Body of pancreas (tissue), 4 donors: ENCODE measurements around the gene SPRED2. TPM values are rescaled to one million over a fixed set of nuclear protein-coding genes. Genes with fewer than 3 reads are reported as not detected.
"Not testable (repeated sequence)": the region's sequence is repeated elsewhere in the genome, so short reads cannot be mapped to it uniquely, and the experiment has no call there.

Source experiments
- ATAC-seq: fragments of 150-250 bp; one replicate; pipeline ENCODE4 v1.9.1; 2016
- DNase-seq, 4 donors: peaks; one replicate each; pipeline ENCODE4 v3.0.0-alpha.2; 2019
- H3K27ac ChIP-seq, 4 donors: fragments of 200-600 bp; sonication (generic); 1 replicate in 3 of 4; 2 replicates in 1 of 4; pipeline versions ENCODE4 v1.5.1 to v1.6.1; 2016 to 2019; ENCODE audit warnings: mild to moderate bottlenecking in 1 of 4, mixed read lengths in 1 of 4, moderate library complexity in 1 of 4
- H3K27me3 ChIP-seq, 2 donors: fragments of 200-600 bp; sonication (generic); one replicate each; pipeline ENCODE4 v1.6.0; 2016; ENCODE audit warnings: mild to moderate bottlenecking in 1 of 2
- H3K36me3 ChIP-seq, 2 donors: fragments of 200-600 bp; sonication (generic); replicated peaks in 1 of 2; 2 replicates each; pipeline ENCODE4 v1.5.1; 2016; ENCODE audit warnings: low read depth in 2 of 2; ENCODE audit not compliant: insufficient read depth in 1 of 2
- H3K4me1 ChIP-seq: fragments of 200-600 bp; sonication (generic); one replicate; pipeline ENCODE4 v1.6.0; 2016
- H3K4me3 ChIP-seq, 2 donors: fragments of 200-600 bp; sonication (generic); 1 replicate in 1 of 2; 2 replicates in 1 of 2; pipeline ENCODE4 v1.5.1; 2016 to 2019
- H3K9me3 ChIP-seq, 3 donors: fragments of 200-600 bp; sonication (generic); 1 replicate in 2 of 3; 2 replicates in 1 of 3; pipeline ENCODE4 v1.5.1; 2016
- CTCF ChIP-seq, 7 experiments: fragments of 450-650 bp in 4 of 7; fragments of 200-600 bp in 3 of 7; sonication (generic) in 3 of 7; IDR thresholded peaks; one replicate each; pipeline ENCODE4 v1.5.1; 2016 to 2019; ENCODE audit warnings: antibody characterized with exemption in 7 of 7
- POLR2A ChIP-seq, 3 donors: fragments of 450-650 bp; IDR thresholded peaks; one replicate each; pipeline ENCODE4 v1.6.1; 2016; ENCODE audit warnings: antibody characterized with exemption in 3 of 3, mild to moderate bottlenecking in 2 of 3
- WGBS, 2 donors: methylation state at CpG; one replicate each; pipeline ENCODE4 v1.1.5; 2017; 5-methylcytosine and 5-hydroxymethylcytosine counted together
- intact Hi-C: fragments of 100-400 bp; cut with DNase I; formaldehyde crosslinking; loops from one replicate; pipeline ENCODE4 v1.15.1; 2023
- total RNA-seq, 2 donors: library from RNA; depleted of rRNA; stranded (reverse); fragments of >200 nt; gene quantifications; one replicate each; pipeline ENCODE4 v1.1.0, GENCODE V29; 2016

SPRED2 gene
- total RNA-seq, 2 donors from 2014 or later: 16.1 to 16.2 TPM

GRCh38 chr2:65343386-65343785 is 89.0 kb downstream of the SPRED2 start:
- no peaks in the 10 kb centered on the region for H3K4me1 ChIP-seq
- TF ChIP-seq CTCF (IDR thresholded peaks at IDR 0.05) (no peak), POLR2A (IDR thresholded peaks at IDR 0.05) (no peak)
- no peaks in the 10 kb centered on the region for H3K9me3 ChIP-seq
- H3K4me3 ChIP-seq: no peak overlapping the region
- no peaks in the 10 kb centered on the region for H3K27me3 ChIP-seq
- no peaks in the 10 kb centered on the region for H3K36me3 ChIP-seq
- no peak overlapping the region for H3K27ac ChIP-seq
- ATAC-seq (no peak), DNase-seq (no peak)
- intact Hi-C loops: no loop called here

GRCh38 chr2:65340898-65341681 is 91.3 kb downstream of the SPRED2 start:
- DNase-seq (no peak), ATAC-seq (no peak)
- no peak for TF ChIP-seq POLR2A (IDR thresholded peaks at IDR 0.05)
- no peak for TF ChIP-seq CTCF (IDR thresholded peaks at IDR 0.05)
- intact Hi-C loops: no loop called here
- Histone ChIP-seq H3K36me3 (no peaks in the 10 kb centered on the region), H3K9me3 (no peaks in the 10 kb centered on the region), H3K4me1 (no peaks in the 10 kb centered on the region), H3K27ac (no peak overlapping the region), H3K4me3 (no peak overlapping the region), H3K27me3 (no peaks in the 10 kb centered on the region)
- 80 to 87% methylated on average over 9 of the region's 9 CpGs for WGBS, 2 donors

GRCh38 chr2:65339648-65340047 is 92.8 kb downstream of the SPRED2 start:
- Histone ChIP-seq H3K27ac (no peak overlapping the region), H3K4me3 (no peak overlapping the region), H3K9me3 (no peaks in the 10 kb centered on the region), H3K27me3 (no peaks in the 10 kb centered on the region), H3K36me3 (no peaks in the 10 kb centered on the region), H3K4me1 (no peaks in the 10 kb centered on the region)
- intact Hi-C loops: no loop called here
- ATAC-seq (no peak), DNase-seq (no peak)
- TF ChIP-seq POLR2A (IDR thresholded peaks at IDR 0.05) (no peak), CTCF (IDR thresholded peaks at IDR 0.05) (no peak)

- H3K4me1 ChIP-seq, ATAC-seq, H3K36me3 ChIP-seq, H3K27ac ChIP-seq, DNase-seq, H3K27me3 ChIP-seq, H3K4me3 ChIP-seq, intact Hi-C loops, H3K9me3 ChIP-seq: not testable (repeated sequence)
- 88 to 100% methylated on average over 5 to 6 of the region's 39 CpGs for WGBS, 2 donors
Measured at GRCh38 chr2:65338830-65339495, 93.4 kb downstream of the SPRED2 start.

GRCh38 chr2:65337915-65338314 is 94.5 kb downstream of the SPRED2 start:
- H3K27me3 ChIP-seq, H3K27ac ChIP-seq, H3K4me3 ChIP-seq, H3K9me3 ChIP-seq, H3K4me1 ChIP-seq, DNase-seq, ATAC-seq, H3K36me3 ChIP-seq, intact Hi-C loops: not testable (repeated sequence)
- 90 to 99% methylated on average over 2 to 9 of the region's 11 CpGs for WGBS, 2 donors
